ENCODE results near the gene MLLT6. TPM values are rescaled to one million over a fixed set of nuclear protein-coding genes. Genes with fewer than 3 reads are reported as not detected.

MLLT6 gene
- polyA plus RNA-seq, 2 of the 4 experiments (the other 2 are of a cell fraction), result 28.3 to 28.9 TPM

DNA sequence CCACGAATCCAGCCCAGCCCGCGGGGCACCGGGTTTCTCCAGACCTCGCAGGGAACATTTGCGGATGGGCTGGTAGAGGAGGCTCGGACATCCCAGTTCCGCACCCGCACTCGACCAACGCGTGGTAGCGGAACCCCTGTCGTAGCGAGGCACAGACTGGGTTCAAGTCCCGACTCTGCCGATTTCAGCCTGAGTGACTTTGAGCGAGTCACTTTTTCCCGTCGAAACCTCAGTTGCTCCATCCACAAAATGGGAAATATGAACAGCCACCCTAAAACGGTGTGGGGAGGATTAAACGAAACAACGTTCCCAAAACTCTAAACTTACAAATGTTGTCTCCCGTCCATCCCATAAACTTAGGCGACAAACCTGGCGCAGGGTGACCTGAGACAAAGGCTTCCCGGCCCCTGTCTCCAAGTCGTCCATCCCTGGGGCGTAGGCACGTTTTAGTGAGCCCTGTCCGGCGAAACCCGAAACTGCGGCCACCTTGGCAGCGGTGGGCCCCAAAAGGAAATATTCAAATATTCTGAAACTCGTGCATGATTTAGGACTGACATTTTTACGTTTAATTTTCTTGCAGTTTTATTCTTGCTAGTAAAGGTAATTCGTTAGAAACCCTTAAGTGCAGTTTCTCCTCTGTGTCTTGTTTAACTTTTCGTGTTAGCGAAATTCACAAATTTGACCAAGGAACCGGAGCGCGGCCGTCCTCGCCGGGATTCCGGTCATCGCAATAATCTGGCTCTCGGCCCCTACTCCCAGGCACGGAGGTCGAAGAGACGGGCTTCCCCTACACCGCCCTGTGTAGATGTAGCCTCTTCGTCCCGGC lies 1.9 kb upstream of the MLLT6 start:
- WGBS (ENCODE audit: missing lambda C conversion rate), result 73% methylated on average over 55 of the region's 55 CpGs
- POLR2A ChIA-PET, result interaction anchor here (0.6 kb wide), 1 partner anchor 1773 kb away, joined by 3 read pairs; no protein-coding TSS in a partner anchor
- TF ChIP-seq, protein P1, sequence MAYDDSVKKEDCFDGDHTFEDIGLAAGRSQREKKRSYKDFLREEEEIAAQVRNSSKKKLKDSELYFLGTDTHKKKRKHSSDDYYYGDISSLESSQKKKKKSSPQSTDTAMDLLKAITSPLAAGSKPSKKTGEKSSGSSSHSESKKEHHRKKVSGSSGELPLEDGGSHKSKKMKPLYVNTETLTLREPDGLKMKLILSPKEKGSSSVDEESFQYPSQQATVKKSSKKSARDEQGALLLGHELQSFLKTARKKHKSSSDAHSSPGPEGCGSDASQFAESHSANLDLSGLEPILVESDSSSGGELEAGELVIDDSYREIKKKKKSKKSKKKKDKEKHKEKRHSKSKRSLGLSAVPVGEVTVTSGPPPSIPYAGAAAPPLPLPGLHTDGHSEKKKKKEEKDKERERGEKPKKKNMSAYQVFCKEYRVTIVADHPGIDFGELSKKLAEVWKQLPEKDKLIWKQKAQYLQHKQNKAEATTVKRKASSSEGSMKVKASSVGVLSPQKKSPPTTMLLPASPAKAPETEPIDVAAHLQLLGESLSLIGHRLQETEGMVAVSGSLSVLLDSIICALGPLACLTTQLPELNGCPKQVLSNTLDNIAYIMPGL (CRISPR knock-in tag; IDR thresholded peaks at IDR 0.05; ENCODE audit: borderline replicate concordance), result no peak
- TF ChIP-seq HOXA7 (CRISPR knock-in tag; IDR thresholded peaks at IDR 0.05) (no peak), KDM1A (IDR thresholded peaks at IDR 0.05; ENCODE audit: low read depth) (peak; percentile 87), BHLHE40 (IDR thresholded peaks at IDR 0.05; ENCODE audit: low read depth, low read length) (no peak), HDAC2 (IDR thresholded peaks at IDR 0.05) (0 out of 2 replicates have a peak, but pooled peaks have one; percentile 45), ZFP36 (IDR thresholded peaks at IDR 0.05; ENCODE audit: borderline replicate concordance, partially characterized antibody) (peak; percentile 76), POLR2A (IDR thresholded peaks at IDR 0.05; ENCODE audit: low read length) (no peak), ZSCAN20 (CRISPR knock-in tag; IDR thresholded peaks at IDR 0.05) (no peak), RAD21 (conservative IDR thresholded peaks at IDR 0.05 in 1 of 2, IDR thresholded peaks at IDR 0.05 in 1 of 2) (no peak), CHD4 (IDR thresholded peaks at IDR 0.05; ENCODE audit: borderline replicate concordance) (peak; percentile 64), NR3C1 (IDR thresholded peaks at IDR 0.05) (no peak), FOSB (CRISPR knock-in tag; IDR thresholded peaks at IDR 0.05) (0 out of 2 replicates have a peak, but pooled peaks have one; percentile 60)
- TF ChIP-seq, protein P2, sequence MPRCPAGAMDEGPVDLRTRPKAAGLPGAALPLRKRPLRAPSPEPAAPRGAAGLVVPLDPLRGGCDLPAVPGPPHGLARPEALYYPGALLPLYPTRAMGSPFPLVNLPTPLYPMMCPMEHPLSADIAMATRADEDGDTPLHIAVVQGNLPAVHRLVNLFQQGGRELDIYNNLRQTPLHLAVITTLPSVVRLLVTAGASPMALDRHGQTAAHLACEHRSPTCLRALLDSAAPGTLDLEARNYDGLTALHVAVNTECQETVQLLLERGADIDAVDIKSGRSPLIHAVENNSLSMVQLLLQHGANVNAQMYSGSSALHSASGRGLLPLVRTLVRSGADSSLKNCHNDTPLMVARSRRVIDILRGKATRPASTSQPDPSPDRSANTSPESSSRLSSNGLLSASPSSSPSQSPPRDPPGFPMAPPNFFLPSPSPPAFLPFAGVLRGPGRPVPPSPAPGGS (IDR thresholded peaks at IDR 0.05), result no peak

DNA sequence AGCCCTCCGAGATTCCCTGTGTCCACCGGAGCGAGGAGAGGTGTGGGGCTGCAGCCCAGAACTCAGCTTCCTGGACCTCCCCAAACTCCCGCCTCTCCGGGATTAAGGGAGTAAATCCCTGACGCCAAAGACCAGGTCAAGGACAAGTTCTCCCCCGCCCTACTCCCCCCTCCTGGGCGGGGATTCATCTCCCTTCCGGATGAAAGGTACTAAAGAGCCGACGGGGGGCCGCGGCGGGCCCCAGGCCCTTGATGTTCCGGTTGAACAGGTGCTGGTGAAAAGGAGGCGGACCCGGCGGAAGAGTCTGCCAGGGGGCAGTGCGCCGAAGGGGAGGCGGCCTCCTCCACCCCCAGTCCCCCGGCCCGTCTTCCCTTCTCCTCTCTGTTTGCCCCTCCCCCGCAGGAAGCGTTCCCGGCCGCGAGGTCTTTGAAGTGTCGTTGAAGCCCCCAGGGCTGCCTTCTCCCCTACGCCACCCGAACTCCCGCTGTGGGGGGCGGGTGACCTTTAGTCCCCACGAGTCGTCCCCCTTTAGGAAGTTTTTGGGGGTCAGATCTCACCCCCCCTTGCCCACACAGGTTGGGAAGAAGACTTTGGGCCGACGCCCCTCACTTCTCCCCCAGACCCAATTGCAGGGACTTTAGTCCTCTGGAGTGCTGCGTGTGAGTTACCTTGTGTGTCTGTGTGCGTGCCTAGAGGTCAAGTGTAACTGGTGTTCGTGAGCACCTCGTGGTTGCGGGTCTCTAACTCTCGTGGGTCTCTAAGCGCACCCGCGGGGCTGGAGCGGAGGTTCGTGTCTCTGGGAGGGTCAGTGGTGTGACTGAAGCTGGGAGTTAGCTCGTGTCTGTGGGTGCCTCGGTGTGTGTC lies 1.1 kb upstream of the MLLT6 start:
- ATAC-seq, result no peak
- no peak for TF ChIP-seq ZFP36 (IDR thresholded peaks at IDR 0.05; ENCODE audit: borderline replicate concordance, partially characterized antibody)
- no peak for TF ChIP-seq EP300 (IDR thresholded peaks at IDR 0.05)
- no peak for TF ChIP-seq HEYL (CRISPR knock-in tag; IDR thresholded peaks at IDR 0.05)
- TF ChIP-seq RNF2 (IDR thresholded peaks at IDR 0.05; ENCODE audit: borderline replicate concordance, low read depth), result no peak
- TF ChIP-seq, protein P3, sequence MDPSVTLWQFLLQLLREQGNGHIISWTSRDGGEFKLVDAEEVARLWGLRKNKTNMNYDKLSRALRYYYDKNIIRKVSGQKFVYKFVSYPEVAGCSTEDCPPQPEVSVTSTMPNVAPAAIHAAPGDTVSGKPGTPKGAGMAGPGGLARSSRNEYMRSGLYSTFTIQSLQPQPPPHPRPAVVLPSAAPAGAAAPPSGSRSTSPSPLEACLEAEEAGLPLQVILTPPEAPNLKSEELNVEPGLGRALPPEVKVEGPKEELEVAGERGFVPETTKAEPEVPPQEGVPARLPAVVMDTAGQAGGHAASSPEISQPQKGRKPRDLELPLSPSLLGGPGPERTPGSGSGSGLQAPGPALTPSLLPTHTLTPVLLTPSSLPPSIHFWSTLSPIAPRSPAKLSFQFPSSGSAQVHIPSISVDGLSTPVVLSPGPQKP (IDR thresholded peaks at IDR 0.05; ENCODE audit: low read depth, low read length), result no peak
- TF ChIP-seq GATA3 (IDR thresholded peaks at IDR 0.05; ENCODE audit: borderline replicate concordance), result no peak
- TF ChIP-seq, protein P4, sequence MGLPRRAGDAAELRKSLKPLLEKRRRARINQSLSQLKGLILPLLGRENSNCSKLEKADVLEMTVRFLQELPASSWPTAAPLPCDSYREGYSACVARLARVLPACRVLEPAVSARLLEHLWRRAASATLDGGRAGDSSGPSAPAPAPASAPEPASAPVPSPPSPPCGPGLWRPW (IDR thresholded peaks at IDR 0.05), result no peak
- TF ChIP-seq SMC3 (IDR thresholded peaks at IDR 0.05), result no peak
- no peak for TF ChIP-seq PHF8 (IDR thresholded peaks at IDR 0.05; ENCODE audit: borderline replicate concordance, low read depth)
- TF ChIP-seq RCOR1 (IDR thresholded peaks at IDR 0.05; ENCODE audit: low read depth, low read length), result no peak
- no peak for TF ChIP-seq NR3C1 (IDR thresholded peaks at IDR 0.05)
- no peak for TF ChIP-seq NPAS2 (CRISPR knock-in tag; IDR thresholded peaks at IDR 0.05; ENCODE audit: borderline replicate concordance)
- no peak for TF ChIP-seq ZNF302 (CRISPR knock-in tag; IDR thresholded peaks at IDR 0.05)
- TF ChIP-seq, protein P5, sequence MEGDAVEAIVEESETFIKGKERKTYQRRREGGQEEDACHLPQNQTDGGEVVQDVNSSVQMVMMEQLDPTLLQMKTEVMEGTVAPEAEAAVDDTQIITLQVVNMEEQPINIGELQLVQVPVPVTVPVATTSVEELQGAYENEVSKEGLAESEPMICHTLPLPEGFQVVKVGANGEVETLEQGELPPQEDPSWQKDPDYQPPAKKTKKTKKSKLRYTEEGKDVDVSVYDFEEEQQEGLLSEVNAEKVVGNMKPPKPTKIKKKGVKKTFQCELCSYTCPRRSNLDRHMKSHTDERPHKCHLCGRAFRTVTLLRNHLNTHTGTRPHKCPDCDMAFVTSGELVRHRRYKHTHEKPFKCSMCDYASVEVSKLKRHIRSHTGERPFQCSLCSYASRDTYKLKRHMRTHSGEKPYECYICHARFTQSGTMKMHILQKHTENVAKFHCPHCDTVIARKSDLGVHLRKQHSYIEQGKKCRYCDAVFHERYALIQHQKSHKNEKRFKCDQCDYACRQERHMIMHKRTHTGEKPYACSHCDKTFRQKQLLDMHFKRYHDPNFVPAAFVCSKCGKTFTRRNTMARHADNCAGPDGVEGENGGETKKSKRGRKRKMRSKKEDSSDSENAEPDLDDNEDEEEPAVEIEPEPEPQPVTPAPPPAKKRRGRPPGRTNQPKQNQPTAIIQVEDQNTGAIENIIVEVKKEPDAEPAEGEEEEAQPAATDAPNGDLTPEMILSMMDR (IDR thresholded peaks at IDR 0.05), result no peak
- no peak for TF ChIP-seq JUN (IDR thresholded peaks at IDR 0.05)
- TF ChIP-seq, protein P6, sequence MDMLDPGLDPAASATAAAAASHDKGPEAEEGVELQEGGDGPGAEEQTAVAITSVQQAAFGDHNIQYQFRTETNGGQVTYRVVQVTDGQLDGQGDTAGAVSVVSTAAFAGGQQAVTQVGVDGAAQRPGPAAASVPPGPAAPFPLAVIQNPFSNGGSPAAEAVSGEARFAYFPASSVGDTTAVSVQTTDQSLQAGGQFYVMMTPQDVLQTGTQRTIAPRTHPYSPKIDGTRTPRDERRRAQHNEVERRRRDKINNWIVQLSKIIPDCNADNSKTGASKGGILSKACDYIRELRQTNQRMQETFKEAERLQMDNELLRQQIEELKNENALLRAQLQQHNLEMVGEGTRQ (IDR thresholded peaks at IDR 0.05), result no peak

More for the DNA sequence above, 1.9 kb upstream of the MLLT6 start:
- peak overlapping the region; percentile 56 for H3K4me3 ChIP-seq
- DNase-seq (ENCODE audit: low read depth in 1 of 2, low spot score in 1 of 2) (no peak), ATAC-seq (no peak), FAIRE-seq (no peak)
- H3K4me1 ChIP-seq, result peaks cover 47% of the 10 kb centered on the region
- H3K9me3 ChIP-seq, result no peaks in the 10 kb centered on the region
- H3K27ac ChIP-seq, result peak overlapping the region; percentile 84 to 98; a peak in 5 of 6 replicates
- CTCF ChIA-PET, result interaction anchor here (2.2 to 6.8 kb wide), 3 partner anchors 26 to 32 kb away, joined by 7 to 41 read pairs (median 11); partner anchors contain the start of gene CISD3
- peak overlapping the region; percentile 92 for H3K4me2 ChIP-seq

More for the DNA sequence above, 1.1 kb upstream of the MLLT6 start:
- H3K9me3 ChIP-seq, result no peaks in the 10 kb centered on the region
- ChIA-PET POLR2A (interaction anchor here (1.0 to 1.4 kb wide), 2 partner anchors 15 to 166 kb away, joined by 3 to 4 read pairs; partner anchors contain the start of gene LASP1), CTCF (interaction anchor here (1.1 to 2.2 kb wide), 3 partner anchors 26 to 36 kb away, joined by 6 to 10 read pairs (median 8); no protein-coding TSS in a partner anchor)
- H3K27ac ChIP-seq, result peak overlapping the region; percentile 82 to 98
- H3K4me2 ChIP-seq, result peak overlapping the region; percentile 92
- peak overlapping the region; percentile 94 for H3K4me3 ChIP-seq
- peaks cover 47% of the 10 kb centered on the region for H3K4me1 ChIP-seq
- FAIRE-seq, result no peak
- no peak for DNase-seq (ENCODE audit: low read depth in 1 of 2, low spot score in 1 of 2)
- 54% methylated on average over 50 of the region's 50 CpGs for WGBS (ENCODE audit: missing lambda C conversion rate)

All from A549 (cell line).